Hepatocyte (in vitro differentiated cells): ENCODE data around the gene TYRP1.

ENCODE experiments used
- CTCF ChIP-seq: fragments of 200-600 bp; sonication (generic); IDR thresholded peaks from 2 replicates; pipeline ENCODE4 v1.5.1; 2016; ENCODE audit warnings: antibody characterized with exemption, mild to moderate bottlenecking; ENCODE audit not compliant: poor library complexity
- EZH2 ChIP-seq: fragments of 200-600 bp; sonication (generic); IDR thresholded peaks from 2 replicates; pipeline ENCODE4 v1.6.1; 2016; ENCODE audit warnings: antibody characterized with exemption, mild to moderate bottlenecking, borderline replicate concordance

GRCh38 chr9:12753931-12754330 lies 60.7 kb downstream of the TYRP1 start:
- TF ChIP-seq CTCF (no peak), EZH2 (no peak)
